Smooth muscle cell (in vitro differentiated cells): ENCODE results near the gene SYK. TPM values are rescaled to one million over a fixed set of nuclear protein-coding genes. Genes with fewer than 3 reads are reported as not detected.

Experiments used
- DNase-seq: peaks from one replicate; lab custom pipeline; 2025; ENCODE audit not compliant: unreplicated experiment; lab: John Stamatoyannopoulos, UW
- H2AFZ ChIP-seq: fragments of 200-600 bp; sonication (generic); 2 replicates; pipeline ENCODE4 v1.6.0; 2016; ENCODE audit warnings: antibody characterized with exemption, low read depth, mild to moderate bottlenecking
- H3F3A ChIP-seq: fragments of 200-600 bp; sonication (generic); 2 replicates; pipeline ENCODE4 v1.6.0; 2017; ENCODE audit warnings: antibody characterized with exemption, low read depth
- H3K27ac ChIP-seq: fragments of 200-600 bp; sonication (generic); 2 replicates; pipeline ENCODE4 v1.5.1; 2016; ENCODE audit warnings: low read depth, mild to moderate bottlenecking
- H3K27me3 ChIP-seq: fragments of 200-600 bp; sonication (generic); 2 replicates; pipeline ENCODE4 v1.6.1; 2016; ENCODE audit warnings: low read depth, mild to moderate bottlenecking
- H3K36me3 ChIP-seq: fragments of 200-600 bp; sonication (generic); 2 replicates; pipeline ENCODE4 v1.5.1; 2016; ENCODE audit warnings: low read depth
- H3K4me1 ChIP-seq: fragments of 200-600 bp; sonication (generic); 2 replicates; pipeline ENCODE4 v1.5.1; 2016; ENCODE audit warnings: low read depth
- H3K4me2 ChIP-seq: fragments of 200-600 bp; sonication (generic); 2 replicates; pipeline ENCODE4 v1.6.0; 2016; ENCODE audit warnings: mild to moderate bottlenecking
- H3K4me3 ChIP-seq: fragments of 200-600 bp; sonication (generic); 2 replicates; pipeline ENCODE4 v1.5.1; 2016; ENCODE audit warnings: mild to moderate bottlenecking
- H3K79me2 ChIP-seq: fragments of 200-600 bp; sonication (generic); 2 replicates; pipeline ENCODE4 v1.6.0; 2016; ENCODE audit warnings: low read depth, mild to moderate bottlenecking
- H3K9ac ChIP-seq: fragments of 200-600 bp; sonication (generic); 2 replicates; pipeline ENCODE4 v1.6.0; 2016; ENCODE audit warnings: low read depth
- H3K9me3 ChIP-seq: fragments of 200-600 bp; sonication (generic); replicated peaks from 2 replicates; pipeline ENCODE4 v1.5.1; 2016; ENCODE audit warnings: low read depth
- H4K20me1 ChIP-seq: fragments of 200-600 bp; sonication (generic); 2 replicates; pipeline ENCODE4 v1.6.0; 2016; ENCODE audit warnings: low read depth
- CTCF ChIP-seq: fragments of 200-600 bp; sonication (generic); IDR thresholded peaks from 2 replicates; pipeline ENCODE4 v1.5.1; 2017; ENCODE audit warnings: borderline replicate concordance, mild to moderate bottlenecking, antibody characterized with exemption; ENCODE audit not compliant: insufficient read depth, poor library complexity, severe bottlenecking
- WGBS: methylation state at CpG from one replicate; pipeline ENCODE4 v1.1.7; 2016; ENCODE audit warnings: low lambda C conversion rate; 5-methylcytosine and 5-hydroxymethylcytosine counted together
- polyA plus RNA-seq: library from polyadenylated mRNA; unstranded; fragments of >200 nt; fragmentation: Nextera tagmentation; extraction: Ambion mirVana; gene quantifications from 2 replicates; pipeline ENCODE4 v1.2.1, GENCODE V29; 2016
- total RNA-seq: library from RNA; depleted of rRNA; stranded (reverse); fragments of >200 nt; gene quantifications from 2 replicates; pipeline ENCODE4 v1.2.3, GENCODE V29; 2014

The SYK gene
- total and polyA plus RNA-seq, 2 experiments from 2014 or later, result 0.09 TPM; not detected in 1

- no peaks in the 10 kb centered on the region for H3K36me3 ChIP-seq
- H3K27me3 ChIP-seq, result no peaks in the 10 kb centered on the region
- H3K4me2 ChIP-seq, result no peak overlapping the region
- TF ChIP-seq CTCF, result no peak
- H3K79me2 ChIP-seq, result no peaks in the 10 kb centered on the region
- no peak overlapping the region for H3K27ac ChIP-seq
- no peaks in the 10 kb centered on the region for H3K9me3 ChIP-seq
- H3K4me3 ChIP-seq, result no peak overlapping the region
- peaks cover 12% of the 10 kb centered on the region for H3K4me1 ChIP-seq
- WGBS, result 77% methylated on average over 3 of the region's 3 CpGs
- no peaks in the 10 kb centered on the region for H3F3A ChIP-seq
- H2AFZ ChIP-seq, result no peak overlapping the region
- H4K20me1 ChIP-seq, result no peaks in the 10 kb centered on the region
- no peak overlapping the region for H3K9ac ChIP-seq
- no peak for DNase-seq
These were observed 94.6 kb downstream of the SYK start for GRCh38 chr9:90896231-90896630.

GRCh38 chr9:90898228-90898627 is 96.6 kb downstream of the SYK start:
- TF ChIP-seq CTCF, result no peak
- no peak for DNase-seq

GRCh38 chr9:90899287-90899686 is 97.7 kb downstream of the SYK start:
- H4K20me1 ChIP-seq, result no peaks in the 10 kb centered on the region
- no peak overlapping the region for H3K27ac ChIP-seq
- no peaks in the 10 kb centered on the region for H3K27me3 ChIP-seq
- H3K4me1 ChIP-seq, result peaks cover 12% of the 10 kb centered on the region
- H3F3A ChIP-seq, result no peaks in the 10 kb centered on the region
- WGBS, result 99% methylated on average over 3 of the region's 3 CpGs
- no peaks in the 10 kb centered on the region for H3K79me2 ChIP-seq
- no peaks in the 10 kb centered on the region for H3K36me3 ChIP-seq
- no peak for DNase-seq
- H2AFZ ChIP-seq, result no peak overlapping the region
- no peaks in the 10 kb centered on the region for H3K9me3 ChIP-seq
- H3K4me2 ChIP-seq, result no peak overlapping the region
- H3K4me3 ChIP-seq, result no peak overlapping the region
- no peak for TF ChIP-seq CTCF
- H3K9ac ChIP-seq, result no peak overlapping the region

More at GRCh38 chr9:90898228-90898627, 96.6 kb downstream of the SYK start:
- Histone ChIP-seq H2AFZ (no peak overlapping the region), H3K36me3 (no peaks in the 10 kb centered on the region), H3F3A (no peaks in the 10 kb centered on the region), H3K79me2 (no peaks in the 10 kb centered on the region), H3K27ac (no peak overlapping the region), H3K4me3 (no peak overlapping the region), H4K20me1 (no peaks in the 10 kb centered on the region), H3K9me3 (no peaks in the 10 kb centered on the region), H3K4me2 (no peak overlapping the region), H3K9ac (no peak overlapping the region), H3K27me3 (no peaks in the 10 kb centered on the region), H3K4me1 (peaks cover 12% of the 10 kb centered on the region)
- 82% methylated on average over 3 of the region's 3 CpGs for WGBS

GRCh38 chr9:90900130-90900529 is 98.5 kb downstream of the SYK start:
- no peaks in the 10 kb centered on the region for H3F3A ChIP-seq
- no peaks in the 10 kb centered on the region for H3K79me2 ChIP-seq
- no peak overlapping the region for H3K27ac ChIP-seq
- no peak for DNase-seq
- 72% methylated on average over 5 of the region's 5 CpGs for WGBS
- no peaks in the 10 kb centered on the region for H3K9me3 ChIP-seq
- peak; percentile 50 for TF ChIP-seq CTCF
- no peak overlapping the region for H3K9ac ChIP-seq
- no peaks in the 10 kb centered on the region for H3K36me3 ChIP-seq
- peaks cover 12% of the 10 kb centered on the region for H3K4me1 ChIP-seq
- no peaks in the 10 kb centered on the region for H4K20me1 ChIP-seq
- H3K27me3 ChIP-seq, result no peaks in the 10 kb centered on the region
- H3K4me2 ChIP-seq, result no peak overlapping the region
- H2AFZ ChIP-seq, result no peak overlapping the region
- H3K4me3 ChIP-seq, result no peak overlapping the region
